ENCODE results near the gene CLCN5.

Gene CLCN5

DNA sequence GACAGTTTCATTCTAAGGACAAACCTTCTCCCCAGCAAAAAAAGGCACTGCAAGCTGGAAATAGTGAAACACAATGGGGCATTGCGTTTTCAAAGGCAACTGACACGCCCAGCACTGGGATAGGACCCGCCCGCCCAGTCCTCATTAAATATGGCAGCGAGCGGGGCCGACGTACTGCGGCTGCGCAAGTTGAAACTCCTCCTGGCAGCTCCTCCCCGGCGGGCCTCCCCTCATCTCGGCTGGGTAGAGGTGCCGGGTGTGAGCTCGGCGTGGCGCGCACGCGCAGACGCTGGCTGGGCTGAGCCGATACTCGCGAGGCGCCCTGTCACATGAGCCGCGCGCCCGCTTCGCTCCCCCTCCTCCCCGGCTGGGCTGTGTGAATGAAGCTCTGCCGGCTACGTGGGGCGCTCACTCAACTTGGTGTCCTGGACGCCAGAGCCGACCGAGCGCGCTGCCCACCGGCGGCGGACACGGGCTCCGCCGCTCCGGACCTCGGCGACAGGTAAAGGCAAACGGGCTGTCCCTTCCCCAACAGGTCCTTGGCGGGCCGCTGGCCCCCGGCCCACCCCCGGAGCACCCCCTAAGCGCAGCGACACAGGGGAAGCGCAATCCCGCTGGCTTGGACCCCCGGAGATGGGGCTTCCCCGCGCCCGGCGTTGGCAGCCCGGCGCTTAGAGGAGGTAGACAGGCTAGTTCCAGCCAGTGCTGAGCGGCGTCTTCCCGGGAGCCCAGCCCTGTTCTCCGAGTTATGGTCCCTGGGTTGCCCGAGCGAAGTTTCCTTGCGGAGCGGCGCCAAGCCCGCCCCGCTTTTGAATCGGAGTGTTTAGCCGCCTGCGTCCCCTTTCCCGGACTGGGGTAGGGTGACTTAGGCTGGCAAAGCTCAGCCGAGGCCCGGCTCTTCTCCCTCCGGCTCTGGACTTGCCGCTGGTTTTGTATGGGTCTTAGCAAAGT, at the start of gene CLCN5:
Gene CLCN5 (plus strand): TSS at position 306 of the 951 bp plus-strand sequence. CDS start 2,703 bp downstream, outside the sequence.
- peak; percentile 83 for DNase-seq (ENCODE audit: low spot score)

DNA sequence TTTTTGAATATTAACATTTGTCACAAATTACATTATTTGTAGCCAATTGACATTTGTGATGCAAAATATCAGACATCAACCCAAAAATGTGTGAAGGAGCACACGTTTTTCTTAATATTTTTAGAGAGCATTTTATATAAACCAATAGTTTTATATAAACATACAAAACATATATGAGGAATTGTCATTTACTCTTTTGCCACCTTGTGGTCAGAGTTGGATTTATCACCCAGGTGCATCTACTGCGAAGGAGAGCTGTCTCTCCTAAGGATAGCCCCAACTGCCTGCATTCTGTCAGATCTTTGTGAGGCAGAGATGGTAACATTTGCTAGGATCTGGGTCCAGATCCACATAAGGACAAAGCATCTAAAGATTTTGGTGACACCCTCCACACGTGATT, 45.6 kb upstream of the CLCN5 start:
- DNase-seq (ENCODE audit: low spot score) = peak; percentile 17

DNA sequence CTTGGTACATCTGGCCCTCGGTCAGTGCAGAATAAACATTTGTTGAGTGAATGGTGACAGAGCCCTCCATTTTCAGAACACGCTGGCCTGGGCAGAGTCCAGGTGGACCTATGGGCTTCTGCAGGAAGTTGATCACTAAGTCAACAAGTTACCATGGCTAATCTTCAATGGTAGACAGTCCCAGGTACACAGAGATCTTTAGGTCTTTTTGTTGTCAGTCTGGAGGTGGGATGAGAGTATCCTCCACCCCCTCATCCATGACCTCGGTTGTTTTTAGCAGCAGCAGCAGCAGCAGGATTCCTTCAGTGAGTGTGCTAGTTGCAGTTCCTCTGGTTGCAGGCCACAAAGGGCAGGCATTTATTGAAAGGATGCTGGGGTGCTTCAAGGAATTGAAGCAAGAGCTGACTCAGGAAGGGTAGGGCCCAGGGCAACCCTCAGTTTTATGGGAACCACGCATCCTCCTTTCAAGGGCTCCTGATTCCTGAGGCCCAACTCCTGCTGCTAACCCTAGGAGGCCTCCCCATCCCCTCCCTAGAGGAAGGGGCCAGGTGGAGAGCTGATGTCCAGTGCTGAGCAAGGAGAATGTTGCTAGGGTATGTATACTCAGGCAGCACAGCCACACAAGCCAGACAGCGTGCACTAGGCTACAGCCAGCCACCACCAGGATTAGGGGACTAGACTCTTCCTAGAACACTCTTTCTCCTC, 44.8 kb upstream of the CLCN5 start:
- no peak for DNase-seq (ENCODE audit: low spot score)

DNA sequence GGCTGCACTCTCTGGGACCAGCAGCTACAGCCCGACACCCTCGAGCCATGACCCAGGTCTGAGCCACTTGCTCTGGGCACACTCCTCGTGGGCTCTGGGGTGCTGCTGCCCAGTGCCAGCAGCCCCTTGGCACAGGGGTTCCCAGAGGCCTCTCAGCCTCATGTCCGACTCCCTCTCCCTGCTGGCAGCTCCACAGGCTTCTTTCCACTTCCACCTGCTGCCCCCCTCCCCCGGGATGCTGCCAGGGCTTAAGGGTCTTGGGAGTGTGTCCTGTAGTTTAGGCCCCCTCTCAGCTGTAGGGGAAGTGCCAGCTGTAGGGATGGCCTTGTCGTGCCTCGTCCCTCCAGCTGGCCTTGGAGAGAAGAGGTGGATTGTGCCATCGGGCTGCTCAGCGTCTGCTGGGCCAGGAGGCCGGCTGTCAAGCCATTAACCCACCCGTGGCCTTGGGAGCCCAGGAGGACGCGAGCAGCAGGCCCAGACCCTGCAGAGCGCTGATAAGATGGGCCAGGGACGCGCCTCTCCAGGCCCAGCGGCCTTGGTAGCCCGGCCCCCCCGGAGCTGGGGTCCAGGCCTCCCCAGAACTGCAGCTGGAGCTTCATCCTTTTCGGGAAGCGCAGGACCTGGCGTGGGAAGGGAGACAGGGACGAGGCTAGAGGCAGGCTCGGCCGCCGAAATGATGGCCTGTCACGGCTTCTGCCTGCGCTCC, 44.1 kb upstream of the CLCN5 start:
- no peak for DNase-seq (ENCODE audit: low spot score)

GRCh38 chrX:49878834-49879655, 43.4 kb upstream of the CLCN5 start, which contains the start of gene USP27X:
Gene USP27X (plus strand): TSS chrX:49879484. CDS start chrX:49880308, 824 bp downstream.
- peak; percentile 56 for DNase-seq (ENCODE audit: low spot score)

DNA sequence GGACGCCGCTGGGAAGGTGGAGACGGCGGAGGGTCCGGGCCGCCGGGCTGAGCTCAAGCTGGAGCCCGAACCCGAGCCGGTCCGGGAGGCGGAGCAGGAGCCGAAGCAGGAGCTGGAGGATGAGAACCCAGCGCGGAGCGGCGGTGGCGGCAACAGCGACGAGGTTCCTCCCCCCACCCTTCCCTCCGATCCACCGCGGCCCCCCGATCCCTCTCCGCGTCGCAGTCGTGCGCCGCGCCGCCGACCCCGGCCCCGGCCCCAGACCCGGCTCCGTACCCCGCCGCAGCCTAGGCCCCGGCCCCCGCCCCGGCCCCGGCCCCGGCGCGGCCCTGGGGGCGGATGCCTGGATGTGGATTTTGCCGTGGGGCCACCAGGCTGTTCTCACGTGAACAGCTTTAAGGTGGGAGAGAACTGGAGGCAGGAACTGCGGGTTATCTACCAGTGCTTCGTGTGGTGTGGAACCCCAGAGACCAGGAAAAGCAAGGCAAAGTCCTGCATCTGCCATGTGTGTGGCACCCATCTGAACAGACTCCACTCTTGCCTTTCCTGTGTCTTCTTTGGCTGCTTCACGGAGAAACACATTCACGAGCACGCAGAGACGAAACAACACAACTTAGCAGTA, 42.6 kb upstream of the CLCN5 start:
- DNase-seq (ENCODE audit: low spot score) = no peak

- no peak for DNase-seq (ENCODE audit: low spot score)
Observed at GRCh38 chrX:49880668-49881067, 41.7 kb upstream of the CLCN5 start.

DNA sequence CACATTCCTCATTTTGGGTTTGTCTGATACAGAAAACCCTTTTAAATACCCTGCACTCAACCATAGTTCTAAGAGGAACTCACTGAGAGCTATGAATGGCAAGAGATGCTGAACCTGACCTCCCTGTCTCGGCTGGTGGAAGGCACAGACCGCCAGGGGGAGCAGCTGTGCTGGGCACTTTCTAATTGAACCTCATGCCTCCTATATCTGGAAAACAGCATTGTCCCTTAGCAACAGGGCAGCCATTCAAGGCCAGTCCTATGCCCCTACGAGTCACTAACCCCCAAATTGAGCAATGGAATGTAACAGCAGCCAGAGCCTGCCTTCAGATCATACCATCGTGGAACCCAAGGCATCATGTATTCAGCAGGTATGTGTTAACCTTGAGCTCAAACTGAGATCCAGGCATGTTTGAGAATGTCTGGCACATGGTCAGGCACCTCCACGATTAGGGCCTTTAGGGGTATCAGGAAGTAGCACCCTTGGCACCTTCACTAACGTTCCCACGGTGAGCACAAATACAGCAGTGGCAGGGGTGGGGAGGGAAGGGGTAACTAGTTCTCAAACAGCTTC, 38.0 kb upstream of the CLCN5 start:
- DNase-seq (ENCODE audit: low spot score) = peak; percentile 30

- no peak for DNase-seq (ENCODE audit: low spot score)
Observed at GRCh38 chrX:49892542-49892941, 29.9 kb upstream of the CLCN5 start.

DNA sequence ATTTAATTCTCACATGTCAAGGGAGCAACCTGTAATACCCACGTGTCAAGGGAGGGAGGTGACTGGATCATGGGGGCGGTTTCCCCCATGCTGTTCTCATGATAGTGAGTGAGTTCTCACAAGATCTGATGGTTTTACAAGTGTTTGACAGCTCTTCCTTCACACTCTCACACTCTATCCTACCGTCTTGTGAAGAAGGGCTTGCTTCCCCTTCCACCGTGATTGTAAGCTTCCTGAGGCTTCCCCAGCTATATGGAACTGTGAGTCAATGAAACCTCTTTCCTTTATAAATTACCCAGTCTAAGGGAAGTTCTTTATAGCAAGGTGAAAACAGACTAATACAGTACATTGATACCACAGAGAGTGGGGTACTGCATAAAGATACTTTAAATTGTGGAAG, 25.4 kb upstream of the CLCN5 start:
- DNase-seq (ENCODE audit: low spot score) = no peak

- DNase-seq (ENCODE audit: low spot score) = no peak
Observed at GRCh38 chrX:49901048-49901447, 21.3 kb upstream of the CLCN5 start.

GRCh38 chrX:49910344-49910743, 12.1 kb upstream of the CLCN5 start:
- DNase-seq (ENCODE audit: low spot score) = no peak

DNA sequence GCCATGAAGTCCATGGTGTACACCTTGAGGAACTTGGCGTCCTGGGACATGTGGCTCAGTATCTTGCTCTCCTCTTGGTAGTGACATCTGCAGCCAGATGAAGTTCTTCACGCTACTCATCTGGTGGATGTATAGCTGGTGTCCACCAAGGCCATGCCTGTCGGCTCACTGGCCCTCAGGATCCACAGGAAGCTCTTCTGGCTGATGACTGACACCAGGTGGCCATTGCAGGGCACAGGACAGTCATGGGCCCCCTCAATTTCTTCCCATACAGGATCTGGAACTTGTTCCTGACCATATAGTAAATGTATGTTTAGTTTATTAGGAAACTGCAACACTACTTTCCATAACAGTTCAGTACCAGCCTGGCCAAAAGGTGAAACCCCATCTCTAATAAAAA, 10.3 kb upstream of the CLCN5 start:
- DNase-seq (ENCODE audit: low spot score) = no peak

DNA sequence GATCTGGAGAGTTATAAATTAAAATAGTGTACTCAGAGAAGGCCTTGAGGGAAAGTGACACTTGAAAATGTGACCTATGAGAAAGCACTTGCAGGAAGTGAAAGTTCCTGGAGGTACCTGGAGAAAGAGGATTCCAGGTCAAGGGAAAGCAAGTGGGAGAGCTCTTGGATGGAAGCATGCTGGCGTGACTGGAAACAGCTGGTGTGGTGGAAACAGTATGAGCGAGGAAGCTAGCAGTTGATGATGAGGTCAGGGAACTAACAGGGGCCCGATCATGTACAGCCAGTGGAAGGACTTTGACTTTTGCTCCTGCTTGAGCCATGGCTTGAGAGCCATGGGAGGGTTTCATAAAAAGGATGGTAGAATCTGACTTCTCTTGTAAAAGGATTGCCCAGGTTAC, 9.5 kb upstream of the CLCN5 start:
- no peak for DNase-seq (ENCODE audit: low spot score)

DNA sequence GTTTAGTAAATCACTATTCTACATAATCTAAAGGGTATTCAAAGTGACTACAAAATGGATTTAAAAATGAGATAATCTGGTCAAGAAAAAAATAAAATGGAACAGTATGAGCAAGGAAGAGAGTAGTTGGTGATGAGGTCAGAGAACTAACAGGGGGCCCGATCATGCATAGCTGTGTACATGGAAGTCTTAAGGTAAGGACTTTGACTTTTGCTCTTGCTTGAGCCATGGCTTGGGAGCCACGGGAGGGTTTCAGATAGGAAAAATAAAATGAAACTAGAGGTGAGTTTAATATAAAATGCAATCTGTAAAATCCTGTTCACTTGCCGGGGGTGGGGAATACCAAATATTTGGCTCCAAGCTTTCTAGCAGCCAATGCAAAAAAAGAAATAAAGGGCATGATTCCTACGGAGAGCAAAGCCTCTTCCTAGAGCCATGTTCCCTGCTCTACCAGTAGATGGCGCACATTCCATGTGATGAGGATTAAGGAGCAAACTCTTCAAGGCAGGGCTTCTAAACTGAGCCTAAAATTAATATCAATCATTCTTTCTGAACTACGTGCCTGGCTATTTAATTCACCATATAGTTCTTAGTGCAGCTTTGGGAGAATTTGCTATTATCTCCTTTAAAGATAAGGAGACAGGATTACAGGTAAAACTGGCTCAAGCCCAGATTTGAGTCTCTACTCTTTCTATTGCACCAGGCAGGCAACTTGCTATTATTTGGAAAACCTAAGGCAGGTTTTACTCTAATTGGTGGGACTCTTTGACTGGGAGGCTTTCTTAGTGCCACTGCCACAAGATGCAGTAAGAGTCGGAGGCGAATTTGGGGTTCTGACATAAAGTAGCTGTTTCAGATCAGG, 6.8 kb upstream of the CLCN5 start:
- peak; percentile 62 for DNase-seq (ENCODE audit: low spot score)

DNA sequence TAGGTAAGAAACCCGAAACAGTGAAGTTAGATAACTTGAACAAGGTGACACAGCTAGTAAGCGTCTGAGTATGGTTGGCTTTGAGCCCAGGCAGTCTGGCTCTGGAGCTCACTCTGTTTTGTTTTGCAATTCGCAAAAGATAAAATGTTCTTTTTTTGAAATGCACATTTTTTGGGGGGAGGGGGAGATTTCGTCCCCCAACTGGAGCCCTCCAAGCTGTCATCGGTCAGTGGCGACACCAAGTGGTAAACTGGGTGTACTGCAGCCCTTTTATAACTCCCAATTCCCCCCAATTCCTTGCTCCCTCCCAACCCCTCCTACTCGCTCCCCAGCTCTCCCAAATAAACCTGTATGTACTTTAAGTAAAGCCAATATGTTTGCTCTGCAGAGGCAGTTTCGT, 2.8 kb upstream of the CLCN5 start:
- peak; percentile 13 for DNase-seq (ENCODE audit: low spot score)

- no peak for DNase-seq (ENCODE audit: low spot score)
Observed at GRCh38 chrX:49921109-49921508, 1.3 kb upstream of the CLCN5 start.

DNA sequence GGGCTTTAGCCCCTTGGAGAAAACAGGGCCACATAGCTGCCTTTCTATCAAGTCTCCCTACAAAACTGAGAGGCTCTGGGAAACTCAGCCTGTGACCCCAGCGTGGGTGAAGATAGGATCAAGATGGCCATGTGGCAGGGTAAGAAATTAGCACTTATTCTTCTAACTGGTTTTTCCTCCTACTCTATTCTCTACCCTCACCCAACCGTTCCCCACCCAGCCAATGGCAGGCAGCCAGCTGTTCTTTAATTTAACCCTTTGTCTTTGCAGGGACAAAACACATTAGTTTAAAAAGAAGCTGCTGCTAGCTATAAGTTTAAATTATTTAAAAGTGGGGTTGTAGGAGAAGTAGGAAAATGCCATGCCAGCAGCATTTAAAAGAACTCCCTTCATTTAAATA, 2.8 kb downstream of the CLCN5 start:
- no peak for DNase-seq (ENCODE audit: low spot score)

- no peak for DNase-seq (ENCODE audit: low spot score)
Observed at GRCh38 chrX:49930039-49930438, 7.6 kb downstream of the CLCN5 start.

DNA sequence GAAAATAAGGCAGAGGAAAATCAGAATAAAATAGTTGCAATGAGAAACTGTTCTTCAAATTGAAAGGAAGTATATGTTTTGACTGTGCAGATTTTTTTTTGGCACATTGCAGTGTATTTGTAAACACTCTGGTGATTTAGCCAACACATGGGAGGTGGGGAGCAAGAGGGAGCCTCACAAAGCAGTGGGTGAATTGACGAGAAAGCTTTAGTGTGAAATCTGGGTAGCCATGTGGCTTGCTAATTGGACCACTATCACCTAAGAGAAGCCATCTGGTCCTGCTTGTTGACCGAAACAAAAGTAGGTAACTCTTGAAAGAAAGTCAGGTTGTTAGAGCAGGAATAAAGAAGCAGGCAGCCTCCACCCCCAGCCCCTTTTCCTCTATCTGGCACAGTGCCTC, 10.4 kb downstream of the CLCN5 start:
- no peak for DNase-seq (ENCODE audit: low spot score)

Measured in kidney capillary endothelial cell (primary cell).